Suprapubic skin (tissue), 4 donors: ENCODE data around the gene SYNE1. TPM values are rescaled to one million over a fixed set of nuclear protein-coding genes. Genes with fewer than 3 reads are reported as not detected.
"Not testable (repeated sequence)": the region's sequence is repeated elsewhere in the genome, so short reads cannot be mapped to it uniquely, and the experiment has no call there.

Experiments used
- DNase-seq, 2 donors: peaks; one replicate each; pipeline ENCODE4 v3.0.0-alpha.2; 2019; ENCODE audit warnings: low spot score in 2 of 2
- H3K27ac ChIP-seq: fragments of 200-600 bp; sonication (generic); one replicate; pipeline ENCODE4 v1.5.1; 2019
- H3K27me3 ChIP-seq: fragments of 200-600 bp; sonication (generic); one replicate; pipeline ENCODE4 v1.5.1; 2019
- H3K36me3 ChIP-seq: fragments of 200-600 bp; sonication (generic); one replicate; pipeline ENCODE4 v1.5.1; 2019
- H3K4me1 ChIP-seq: fragments of 200-600 bp; sonication (generic); one replicate; pipeline ENCODE4 v1.5.1; 2019
- H3K4me3 ChIP-seq: fragments of 200-600 bp; sonication (generic); one replicate; pipeline ENCODE4 v1.5.1; 2019; ENCODE audit warnings: mild to moderate bottlenecking
- H3K9me3 ChIP-seq: fragments of 200-600 bp; sonication (generic); one replicate; pipeline ENCODE4 v1.5.1; 2019
- EP300 ChIP-seq: sonication (generic); formaldehyde crosslinking; IDR thresholded peaks from one replicate; pipeline ENCODE4 v1.6.1; 2017; ENCODE audit warnings: antibody characterized with exemption
- POLR2A ChIP-seq, 2 donors: fragments of 450-650 bp; IDR thresholded peaks; one replicate each; pipeline ENCODE4 v1.6.1; 2017; ENCODE audit warnings: antibody characterized with exemption in 2 of 2, mild to moderate bottlenecking in 2 of 2, moderate library complexity in 2 of 2
- POLR2AphosphoS5 ChIP-seq, 3 donors: sonication (generic); formaldehyde crosslinking; IDR thresholded peaks; one replicate each; pipeline ENCODE4 v1.6.1; 2017; ENCODE audit warnings: antibody characterized with exemption in 3 of 3
- WGBS: methylation state at CpG from one replicate; pipeline ENCODE4 v1.1.5; 2018; 5-methylcytosine and 5-hydroxymethylcytosine counted together
- total RNA-seq, 4 donors: library from RNA; depleted of rRNA; stranded (reverse); fragments of >200 nt; gene quantifications; one replicate each; pipeline ENCODE4 v1.1.0, GENCODE V29; 2016
- TF ChIP-seq, protein P1 (sequence below), 2 donors: fragments of 200-600 bp in 1 of 2; fragments of 450-650 bp in 1 of 2; sonication (generic) in 1 of 2; IDR thresholded peaks; one replicate each; pipeline ENCODE4 v1.5.1; 2016 to 2019; ENCODE audit warnings: antibody characterized with exemption in 2 of 2, mild to moderate bottlenecking in 1 of 2, moderate library complexity in 1 of 2

Gene SYNE1
- total RNA-seq, 4 donors from 2014 or later, result 105 to 184 (median 132) TPM

DNA sequence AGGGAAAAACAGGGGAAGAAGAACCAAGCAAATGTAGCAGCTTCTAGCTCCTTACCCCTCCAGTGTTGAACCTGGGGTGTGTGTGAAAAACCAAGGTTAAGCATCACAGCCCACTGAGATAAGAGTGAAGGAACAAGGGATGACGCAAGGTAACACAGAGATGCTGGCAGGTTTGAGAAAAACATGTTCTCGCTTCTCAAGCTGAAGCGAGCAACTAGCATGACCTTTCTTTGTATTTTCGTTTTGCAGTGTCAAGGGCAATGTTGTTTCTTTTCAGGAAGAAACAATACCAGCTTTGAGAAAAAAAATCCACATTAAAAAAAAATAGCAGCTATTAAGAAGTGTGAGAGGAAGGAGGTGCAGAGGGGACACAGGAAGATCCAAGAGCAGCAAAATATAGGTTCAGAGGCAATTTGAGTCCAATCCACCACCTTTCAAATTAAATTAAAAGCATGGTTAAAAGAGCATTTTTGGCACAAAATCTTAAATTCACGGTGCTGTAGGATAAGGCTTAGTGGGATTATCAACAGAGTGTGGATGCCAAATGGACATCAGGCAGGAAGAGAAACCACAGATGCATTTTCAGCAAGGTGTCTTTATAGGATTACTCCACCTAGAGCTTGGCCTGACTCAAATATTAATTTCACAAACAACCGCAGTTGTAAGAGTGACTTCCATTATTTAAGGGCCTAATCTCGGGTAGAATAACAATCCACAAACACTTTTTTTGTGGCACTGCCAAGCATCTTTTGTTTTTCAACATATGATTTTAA, 70.9 kb downstream of the SYNE1 start:
- Histone ChIP-seq H3K4me1 (peaks cover 6% of the 10 kb centered on the region), H3K36me3 (no peaks in the 10 kb centered on the region), H3K27ac (no peak overlapping the region), H3K4me3 (no peak overlapping the region), H3K9me3 (no peaks in the 10 kb centered on the region), H3K27me3 (no peaks in the 10 kb centered on the region)
- 49% methylated on average over 7 of the region's 7 CpGs for WGBS
- TF ChIP-seq POLR2A (IDR thresholded peaks at IDR 0.05) (no peak), EP300 (no peak), POLR2AphosphoS5 (IDR thresholded peaks at IDR 0.05) (no peak)
- TF ChIP-seq, protein P1, sequence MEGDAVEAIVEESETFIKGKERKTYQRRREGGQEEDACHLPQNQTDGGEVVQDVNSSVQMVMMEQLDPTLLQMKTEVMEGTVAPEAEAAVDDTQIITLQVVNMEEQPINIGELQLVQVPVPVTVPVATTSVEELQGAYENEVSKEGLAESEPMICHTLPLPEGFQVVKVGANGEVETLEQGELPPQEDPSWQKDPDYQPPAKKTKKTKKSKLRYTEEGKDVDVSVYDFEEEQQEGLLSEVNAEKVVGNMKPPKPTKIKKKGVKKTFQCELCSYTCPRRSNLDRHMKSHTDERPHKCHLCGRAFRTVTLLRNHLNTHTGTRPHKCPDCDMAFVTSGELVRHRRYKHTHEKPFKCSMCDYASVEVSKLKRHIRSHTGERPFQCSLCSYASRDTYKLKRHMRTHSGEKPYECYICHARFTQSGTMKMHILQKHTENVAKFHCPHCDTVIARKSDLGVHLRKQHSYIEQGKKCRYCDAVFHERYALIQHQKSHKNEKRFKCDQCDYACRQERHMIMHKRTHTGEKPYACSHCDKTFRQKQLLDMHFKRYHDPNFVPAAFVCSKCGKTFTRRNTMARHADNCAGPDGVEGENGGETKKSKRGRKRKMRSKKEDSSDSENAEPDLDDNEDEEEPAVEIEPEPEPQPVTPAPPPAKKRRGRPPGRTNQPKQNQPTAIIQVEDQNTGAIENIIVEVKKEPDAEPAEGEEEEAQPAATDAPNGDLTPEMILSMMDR (IDR thresholded peaks at IDR 0.05), result no peak
- no peak for DNase-seq

DNA sequence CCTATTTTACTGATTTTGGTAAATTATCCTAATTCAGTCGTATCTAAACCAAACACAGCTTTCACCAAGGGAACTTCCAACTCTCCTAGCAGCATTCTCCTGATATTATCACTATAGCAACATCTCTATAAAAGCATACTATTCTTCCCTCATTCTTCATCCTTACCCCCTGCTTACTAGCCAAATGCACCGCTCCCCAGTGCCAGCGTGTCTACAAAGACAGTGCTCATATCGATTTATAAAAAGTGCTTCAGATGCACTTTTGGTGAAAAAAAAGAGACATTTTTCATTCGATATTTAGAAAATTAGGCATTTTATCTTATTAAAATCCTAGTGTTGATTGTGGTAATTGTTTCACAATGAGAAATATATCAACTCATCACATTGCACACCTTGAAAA, 74.0 kb downstream of the SYNE1 start:
- DNase-seq, result no peak
- no peaks in the 10 kb centered on the region for H3K36me3 ChIP-seq
- H3K9me3 ChIP-seq, result no peaks in the 10 kb centered on the region
- H3K27ac ChIP-seq, result no peak overlapping the region
- peaks cover 6% of the 10 kb centered on the region for H3K4me1 ChIP-seq
- H3K27me3 ChIP-seq, result no peaks in the 10 kb centered on the region
- TF ChIP-seq POLR2AphosphoS5 (IDR thresholded peaks at IDR 0.05), result no peak
- TF ChIP-seq, protein P1 (IDR thresholded peaks at IDR 0.05), result no peak
- TF ChIP-seq POLR2A (IDR thresholded peaks at IDR 0.05), result no peak
- TF ChIP-seq EP300, result no peak
- H3K4me3 ChIP-seq, result no peak overlapping the region
- WGBS, result 89% methylated on average over 5 of the region's 5 CpGs

DNA sequence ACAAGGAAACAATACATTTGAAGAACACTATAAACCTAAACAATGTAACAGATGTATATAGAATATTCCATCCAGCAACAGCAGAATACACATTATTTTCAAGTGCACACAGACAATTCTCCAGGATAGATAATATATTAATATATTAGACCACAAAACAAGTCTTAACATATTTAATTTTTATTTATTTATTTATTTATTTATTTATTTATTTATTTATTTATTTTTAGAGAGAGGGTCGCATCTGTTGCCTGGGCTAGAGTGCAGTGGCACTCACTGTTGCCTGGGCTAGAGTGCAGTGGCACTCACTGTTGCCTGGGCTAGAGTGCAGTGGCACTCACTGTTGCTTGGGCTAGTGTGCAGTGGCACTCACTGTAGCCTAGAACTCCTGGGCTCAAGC, 78.4 kb downstream of the SYNE1 start:
- DNase-seq, H3K4me1 ChIP-seq, H3K27ac ChIP-seq, H3K4me3 ChIP-seq, H3K36me3 ChIP-seq, H3K27me3 ChIP-seq, H3K9me3 ChIP-seq: not testable (repeated sequence)
- 100% methylated on average over 1 of the region's 1 CpG for WGBS

DNA sequence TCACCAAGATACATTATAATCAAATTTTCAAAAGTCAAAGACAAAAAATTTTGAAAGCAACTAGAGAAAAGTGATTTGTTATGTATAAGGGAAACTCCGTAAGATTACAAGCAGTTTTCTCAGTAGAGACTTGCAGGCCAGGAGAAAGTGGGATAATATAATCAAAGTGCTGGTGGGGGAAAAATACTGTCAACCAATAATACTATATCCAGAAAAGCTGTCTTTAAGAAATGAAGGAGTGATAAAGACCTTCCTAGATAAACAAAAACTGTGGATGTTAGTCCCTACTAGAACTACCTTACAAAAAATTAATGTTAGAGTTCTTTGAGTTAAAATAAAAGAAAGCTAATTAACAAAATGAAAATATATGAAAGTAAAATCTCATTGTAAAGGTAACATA, 79.7 kb downstream of the SYNE1 start:
- Histone ChIP-seq H3K36me3 (no peaks in the 10 kb centered on the region), H3K4me1 (peaks cover 4% of the 10 kb centered on the region), H3K27ac (no peak overlapping the region), H3K27me3 (no peaks in the 10 kb centered on the region), H3K4me3 (no peak overlapping the region), H3K9me3 (peaks cover 3% of the 10 kb centered on the region)
- WGBS, result 91% methylated on average over 1 of the region's 1 CpG
- TF ChIP-seq EP300 (no peak), POLR2AphosphoS5 (IDR thresholded peaks at IDR 0.05) (no peak), POLR2A (IDR thresholded peaks at IDR 0.05) (no peak)
- TF ChIP-seq, protein P1 (IDR thresholded peaks at IDR 0.05), result no peak
- no peak for DNase-seq

DNA sequence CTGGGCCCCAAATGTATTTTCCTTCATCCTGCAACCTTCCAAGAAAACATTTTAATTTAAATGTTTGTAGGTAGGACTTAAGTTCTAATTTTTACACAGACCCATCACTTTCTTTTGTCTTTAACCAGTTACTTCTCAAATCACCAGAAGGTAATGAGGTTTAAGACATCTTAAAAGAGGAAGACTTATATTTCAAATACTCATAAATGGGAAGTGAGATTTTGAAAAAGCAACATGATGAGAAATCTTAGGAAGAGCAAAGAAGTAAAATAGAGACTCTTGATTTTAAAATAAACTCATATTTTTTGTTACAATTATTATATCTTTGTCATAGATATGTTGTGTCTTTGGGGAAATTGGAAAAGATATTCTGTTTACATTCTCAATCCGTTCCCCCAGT, 82.3 kb downstream of the SYNE1 start:
- Histone ChIP-seq H3K4me3 (no peak overlapping the region), H3K36me3 (no peaks in the 10 kb centered on the region), H3K4me1 (peaks cover 4% of the 10 kb centered on the region), H3K27me3 (no peaks in the 10 kb centered on the region), H3K27ac (no peak overlapping the region), H3K9me3 (peaks cover 3% of the 10 kb centered on the region)
- TF ChIP-seq POLR2A (IDR thresholded peaks at IDR 0.05), result no peak
- TF ChIP-seq, protein P1 (IDR thresholded peaks at IDR 0.05), result no peak
- TF ChIP-seq POLR2AphosphoS5 (IDR thresholded peaks at IDR 0.05), result no peak
- TF ChIP-seq EP300, result no peak
- no peak for DNase-seq
- WGBS, result 80% methylated on average over 1 of the region's 1 CpG
